ENCODE results near the gene UBE2E1.
"Not testable (repeated sequence)": the region's sequence is repeated elsewhere in the genome, so short reads cannot be mapped to it uniquely, and the experiment has no call there.

UBE2E1 gene

GRCh38 chr3:23877329-23877980, 71.7 kb downstream of the UBE2E1 start:
- DNase-seq (ENCODE audit: low read depth in 2 of 2): no peak

GRCh38 chr3:23879485-23879884, 73.7 kb downstream of the UBE2E1 start:
- DNase-seq (ENCODE audit: low read depth in 2 of 2): no peak

GRCh38 chr3:23880703-23881339, 75.1 kb downstream of the UBE2E1 start:
- no peak for DNase-seq (ENCODE audit: low read depth in 2 of 2)

GRCh38 chr3:23881993-23882392, 76.2 kb downstream of the UBE2E1 start:
- not testable (repeated sequence) for DNase-seq (ENCODE audit: low read depth in 2 of 2)

- no peak for DNase-seq (ENCODE audit: low read depth in 2 of 2)
Observed at GRCh38 chr3:23882487-23882918, 76.7 kb downstream of the UBE2E1 start.

- DNase-seq (ENCODE audit: low read depth in 2 of 2): no peak
Observed at GRCh38 chr3:23884481-23884880, 78.7 kb downstream of the UBE2E1 start.

- no peak for DNase-seq (ENCODE audit: low read depth in 2 of 2)
Observed at GRCh38 chr3:23885210-23885609, 79.5 kb downstream of the UBE2E1 start.

GRCh38 chr3:23886311-23886710, 80.6 kb downstream of the UBE2E1 start:
- DNase-seq (ENCODE audit: low read depth in 2 of 2): no peak

- no peak for DNase-seq (ENCODE audit: low read depth in 2 of 2)
Observed at GRCh38 chr3:23888617-23889228, 83.0 kb downstream of the UBE2E1 start.

- no peak for DNase-seq (ENCODE audit: low read depth in 2 of 2)
Observed at GRCh38 chr3:23889386-23889785, 83.6 kb downstream of the UBE2E1 start.

- no peak for DNase-seq (ENCODE audit: low read depth in 2 of 2)
Observed at GRCh38 chr3:23889950-23890349, 84.2 kb downstream of the UBE2E1 start.

- DNase-seq (ENCODE audit: low read depth in 2 of 2): no peak
Observed at GRCh38 chr3:23894254-23895061, 88.7 kb downstream of the UBE2E1 start.

- DNase-seq (ENCODE audit: low read depth in 2 of 2): no peak
Observed at GRCh38 chr3:23895181-23895580, 89.4 kb downstream of the UBE2E1 start.

GRCh38 chr3:23900744-23901143, 95.0 kb downstream of the UBE2E1 start:
- DNase-seq (ENCODE audit: low read depth in 2 of 2): no peak

GRCh38 chr3:23904545-23904944, 98.8 kb downstream of the UBE2E1 start:
- DNase-seq (ENCODE audit: low read depth in 2 of 2): no peak

GRCh38 chr3:23909341-23909740, 103.6 kb downstream of the UBE2E1 start:
- DNase-seq (ENCODE audit: low read depth in 2 of 2): no peak

GRCh38 chr3:23911397-23911796, 105.6 kb downstream of the UBE2E1 start:
- no peak for DNase-seq (ENCODE audit: low read depth in 2 of 2)

GRCh38 chr3:23912335-23912734, 106.6 kb downstream of the UBE2E1 start:
- DNase-seq (ENCODE audit: low read depth in 2 of 2): not testable (repeated sequence)

GRCh38 chr3:23913182-23913581, 107.4 kb downstream of the UBE2E1 start:
- DNase-seq (ENCODE audit: low read depth in 2 of 2): no peak

- DNase-seq (ENCODE audit: low read depth in 2 of 2): no peak
Observed at GRCh38 chr3:23913873-23914743, 108.4 kb downstream of the UBE2E1 start.

- DNase-seq (ENCODE audit: low read depth in 2 of 2): no peak
Observed at GRCh38 chr3:23915537-23916108, 109.9 kb downstream of the UBE2E1 start.
